NCI-H82 treated with DMSO at 0.1 percent for 48 hours (cell line): ENCODE measurements around the gene BRK1.
"Not testable (repeated sequence)": the region's sequence is repeated elsewhere in the genome, so short reads cannot be mapped to it uniquely, and the experiment has no call there.

Source experiments
- DNase-seq: peaks from one replicate; lab custom pipeline; 2025; ENCODE audit not compliant: unreplicated experiment; lab: John Stamatoyannopoulos, UW

Gene BRK1

GRCh38 chr3:10176150-10176549 lies 60.7 kb downstream of the BRK1 start:
- DNase-seq = not testable (repeated sequence)
